Activated T-cell treated with anti-CD3 and anti-CD28 coated beads for 4 hours (primary cell): ENCODE data around the gene CREB3L1.
A peak's percentile ranks its signal among the peaks of the same experiment; 100 is the strongest.
"Not testable (repeated sequence)": the region's sequence is repeated elsewhere in the genome, so short reads cannot be mapped to it uniquely, and the experiment has no call there.

Source experiments
- DNase-seq: peaks from one replicate; pipeline ENCODE4 v3.0.0-alpha.2; 2020

CREB3L1 gene

DNA sequence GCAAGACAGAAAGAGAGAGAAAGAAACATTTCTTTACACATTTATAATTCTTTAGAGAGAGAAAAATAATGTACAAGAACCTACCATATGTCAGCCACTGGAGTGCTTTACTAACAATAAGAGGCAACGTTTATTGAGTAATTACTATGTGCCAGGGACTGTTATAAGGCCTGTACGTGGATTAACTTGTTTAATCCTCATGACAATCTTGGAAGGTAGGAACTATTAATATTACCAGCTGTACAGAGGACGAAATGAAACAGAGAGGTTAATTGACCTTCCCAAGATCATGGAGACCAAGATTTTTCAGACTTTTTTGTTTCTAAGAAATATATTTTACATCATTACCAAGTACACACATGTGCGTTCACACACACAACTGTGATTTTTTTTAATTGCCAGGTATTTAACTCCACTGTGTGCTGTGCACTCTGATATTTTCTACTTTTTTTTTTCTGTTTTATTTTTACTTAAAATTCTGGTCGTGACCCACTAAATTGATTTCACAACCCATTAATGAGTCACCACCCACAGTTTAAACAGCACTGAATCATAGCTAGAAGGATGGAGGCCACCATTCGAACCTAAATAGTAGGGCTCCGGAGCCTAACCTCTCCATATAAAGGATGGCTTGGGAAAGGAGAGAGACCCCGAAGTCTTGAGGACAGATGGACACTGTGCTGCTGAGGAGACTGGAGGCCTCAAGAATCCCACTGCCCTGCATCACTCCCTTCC, 21.4 kb downstream of the CREB3L1 start:
- no peak for DNase-seq

- DNase-seq: no peak
Observed at GRCh38 chr11:46299451-46299961, 22.0 kb downstream of the CREB3L1 start.

DNA sequence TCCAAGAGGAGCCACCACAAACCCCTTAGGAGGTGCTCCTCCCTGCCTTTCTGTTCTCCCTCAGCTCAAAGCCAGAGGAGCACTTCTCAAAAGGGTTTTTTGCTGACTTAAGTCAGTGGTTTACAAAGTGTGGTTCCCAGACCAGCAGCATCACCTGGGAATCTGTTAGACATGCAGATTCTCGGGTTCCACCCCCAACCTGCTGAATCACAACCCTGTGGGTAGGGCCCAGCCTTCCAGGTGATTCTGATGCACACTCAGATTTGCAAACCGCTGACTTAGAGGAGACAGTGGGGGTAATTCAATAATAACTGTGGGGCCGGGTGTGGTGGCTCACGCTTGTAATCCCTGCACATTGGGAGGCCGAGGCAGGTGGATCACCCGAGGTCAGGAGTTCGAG, 22.8 kb downstream of the CREB3L1 start:
- no peak for DNase-seq

GRCh38 chr11:46302866-46303265, 25.4 kb downstream of the CREB3L1 start:
- no peak for DNase-seq

GRCh38 chr11:46304036-46304435, 26.6 kb downstream of the CREB3L1 start:
- DNase-seq: not testable (repeated sequence)

GRCh38 chr11:46304605-46305179, 27.2 kb downstream of the CREB3L1 start:
- DNase-seq: no peak

- DNase-seq: no peak
Observed at GRCh38 chr11:46305295-46305694, 27.8 kb downstream of the CREB3L1 start.

DNA sequence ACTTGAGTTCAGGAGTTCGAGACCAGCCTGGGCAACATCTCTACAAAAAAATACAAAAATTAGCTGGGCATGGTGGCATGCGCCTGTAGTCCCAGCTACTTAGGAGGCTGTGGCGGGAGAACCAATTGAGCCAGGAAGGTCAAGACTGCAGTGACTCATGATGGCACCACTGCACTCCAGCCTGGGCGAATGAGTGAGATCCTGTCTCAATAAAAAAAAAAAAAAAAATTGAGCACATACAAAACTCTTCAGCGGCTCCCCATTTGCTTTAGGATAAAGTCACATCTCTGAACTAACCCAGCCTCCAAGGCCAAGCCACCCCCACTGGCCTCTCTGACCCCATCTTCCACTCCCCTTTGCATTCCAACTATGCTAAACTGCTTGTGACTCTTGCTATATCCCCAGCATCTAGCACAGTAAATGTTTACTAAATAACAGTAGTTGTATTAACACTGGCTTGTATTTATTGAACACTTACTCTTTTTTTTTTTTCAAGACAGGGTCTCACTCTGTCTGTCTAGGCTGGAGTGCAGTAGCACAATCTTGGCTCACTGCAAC, 28.9 kb downstream of the CREB3L1 start:
- no peak for DNase-seq

DNA sequence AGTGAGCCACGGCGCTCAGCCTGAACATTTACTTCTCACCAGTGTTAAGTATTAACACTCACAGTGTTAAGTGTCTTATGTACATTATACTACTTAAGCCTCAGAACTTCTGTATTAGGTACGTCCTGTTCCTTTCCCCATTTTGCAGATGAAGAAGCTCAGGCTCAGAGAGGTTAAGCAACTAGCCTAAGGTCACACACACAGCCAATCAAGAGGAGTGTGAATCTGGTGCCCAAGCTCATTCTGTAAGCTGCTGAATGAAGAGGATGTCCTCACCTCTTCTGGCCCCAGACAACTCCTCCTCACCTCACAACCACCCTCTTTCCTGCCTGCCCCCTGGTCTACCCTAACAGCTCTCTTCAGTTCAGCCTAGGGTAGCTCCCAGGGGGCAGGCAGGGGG, 29.9 kb downstream of the CREB3L1 start:
- no peak for DNase-seq

DNA sequence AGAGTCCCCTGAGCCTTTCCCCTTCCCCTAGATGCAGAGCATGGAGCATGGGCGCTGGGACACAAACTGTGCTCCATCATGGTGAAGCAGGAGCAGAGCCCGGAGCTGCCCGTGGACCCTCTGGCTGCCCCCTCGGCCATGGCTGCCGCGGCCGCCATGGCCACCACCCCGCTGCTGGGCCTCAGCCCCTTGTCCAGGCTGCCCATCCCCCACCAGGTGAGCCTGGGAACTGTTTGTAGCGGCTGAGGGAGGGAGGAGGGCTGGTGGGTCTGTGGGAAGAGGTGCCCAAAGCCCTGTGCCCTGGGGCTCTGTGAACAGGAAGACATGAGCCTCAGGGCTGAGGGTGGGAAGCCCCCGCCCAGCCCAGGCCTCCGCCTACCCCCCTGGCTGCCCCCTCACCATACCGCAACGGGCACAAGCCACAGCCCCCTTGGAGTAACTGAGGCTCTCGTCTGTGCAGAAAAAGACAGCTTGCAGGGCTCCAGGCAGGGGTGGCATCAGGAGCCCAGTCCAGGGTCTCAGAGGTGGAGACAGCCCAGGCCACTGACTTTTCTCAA, 30.4 kb downstream of the CREB3L1 start:
- no peak for DNase-seq

GRCh38 chr11:46308631-46309419, 31.4 kb downstream of the CREB3L1 start:
- peak; percentile 50 for DNase-seq

DNA sequence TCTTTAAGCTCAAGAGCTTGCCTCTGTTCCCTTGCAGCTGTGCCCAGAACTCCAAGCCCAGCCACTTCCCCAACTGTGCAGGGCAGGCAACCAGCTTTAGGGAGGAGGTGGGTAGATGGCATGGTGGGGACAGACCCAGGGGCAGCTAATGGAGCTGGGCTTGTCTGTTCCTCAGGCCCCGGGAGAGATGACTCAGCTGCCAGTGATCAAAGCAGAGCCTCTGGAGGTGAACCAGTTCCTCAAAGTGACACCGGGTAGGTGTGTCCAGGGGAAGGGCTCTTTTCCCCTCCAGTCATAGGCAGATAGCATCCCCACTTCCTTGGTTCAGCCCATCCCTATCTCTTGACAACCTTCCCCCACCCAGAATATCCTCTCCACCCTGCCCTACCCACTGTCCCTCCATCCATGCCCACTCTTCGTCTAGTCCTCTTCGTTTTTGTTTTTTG, 32.4 kb downstream of the CREB3L1 start:
- DNase-seq: no peak

DNA sequence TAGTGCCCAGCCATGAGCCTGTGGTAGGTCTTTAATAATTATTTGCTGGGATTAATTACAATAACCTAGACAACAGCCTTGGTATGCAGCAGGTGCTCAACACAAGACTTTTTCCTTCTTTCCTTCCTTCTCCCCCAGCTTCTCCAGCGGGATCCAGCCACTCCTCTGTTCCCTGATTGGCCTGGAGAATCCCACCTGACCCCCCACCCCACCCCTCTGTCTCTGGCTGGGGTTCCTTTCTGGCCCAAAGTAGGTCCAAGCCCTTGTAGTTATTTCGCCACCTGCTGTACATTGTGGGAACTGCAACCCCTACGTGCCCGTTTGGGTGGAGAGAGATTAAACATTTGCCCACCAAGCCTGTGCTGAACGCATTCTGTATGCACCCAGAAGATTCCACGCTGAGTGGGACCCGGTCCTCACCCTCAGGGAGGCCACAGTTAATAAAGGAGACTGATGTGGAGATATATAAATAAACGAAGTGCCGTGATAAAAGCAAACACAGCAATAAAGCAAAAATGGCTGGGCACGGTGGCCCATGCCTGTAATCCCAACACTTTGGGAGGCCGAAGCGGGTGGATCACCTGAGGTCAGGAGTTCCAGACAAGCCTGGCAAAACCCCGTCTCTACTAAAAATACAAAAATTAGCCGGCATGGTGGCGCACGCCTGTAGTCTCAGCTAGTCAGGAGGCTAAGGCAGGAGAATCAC, 37.7 kb downstream of the CREB3L1 start:
- peak; percentile 77 for DNase-seq

- no peak for DNase-seq
Observed at GRCh38 chr11:46315783-46316563, 38.5 kb downstream of the CREB3L1 start.

DNA sequence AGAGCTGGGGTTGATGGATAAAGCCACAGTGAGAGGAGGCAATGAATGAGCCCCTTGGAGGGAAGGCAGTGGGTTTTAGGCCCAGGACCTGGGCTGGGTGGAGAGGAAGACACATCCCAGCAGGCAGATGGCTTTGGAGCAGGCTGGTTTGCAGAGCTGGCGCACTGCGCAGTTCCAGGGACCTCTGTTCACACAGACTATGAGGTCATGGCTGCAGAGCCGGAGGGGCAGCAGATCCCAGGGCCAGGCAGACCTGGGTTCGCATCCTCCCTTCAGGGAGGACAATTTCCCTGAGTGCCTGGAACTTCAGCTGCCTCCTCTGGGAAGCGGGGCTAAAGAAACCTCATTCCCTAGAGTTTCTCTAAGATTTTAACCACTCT, 41.6 kb downstream of the CREB3L1 start:
- DNase-seq: no peak

DNA sequence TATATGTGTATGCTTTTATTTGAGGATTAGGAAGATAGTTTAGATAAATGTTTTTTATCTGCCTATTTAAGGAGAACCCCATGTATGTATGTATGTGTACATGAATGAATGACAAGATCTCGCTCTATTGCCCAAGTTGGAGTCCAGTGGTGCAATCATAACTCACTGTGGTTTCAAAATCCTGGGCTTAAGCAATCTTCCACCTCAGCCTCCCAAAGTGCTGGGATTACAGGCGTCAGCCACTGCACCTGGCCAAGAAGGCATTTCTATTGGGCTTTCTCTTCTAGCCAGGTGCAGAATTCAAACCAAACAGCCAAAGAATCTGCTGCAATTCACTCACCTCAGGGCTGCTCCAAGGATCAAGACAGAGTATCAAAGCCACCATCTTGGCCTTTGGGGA, 44.3 kb downstream of the CREB3L1 start:
- no peak for DNase-seq

DNA sequence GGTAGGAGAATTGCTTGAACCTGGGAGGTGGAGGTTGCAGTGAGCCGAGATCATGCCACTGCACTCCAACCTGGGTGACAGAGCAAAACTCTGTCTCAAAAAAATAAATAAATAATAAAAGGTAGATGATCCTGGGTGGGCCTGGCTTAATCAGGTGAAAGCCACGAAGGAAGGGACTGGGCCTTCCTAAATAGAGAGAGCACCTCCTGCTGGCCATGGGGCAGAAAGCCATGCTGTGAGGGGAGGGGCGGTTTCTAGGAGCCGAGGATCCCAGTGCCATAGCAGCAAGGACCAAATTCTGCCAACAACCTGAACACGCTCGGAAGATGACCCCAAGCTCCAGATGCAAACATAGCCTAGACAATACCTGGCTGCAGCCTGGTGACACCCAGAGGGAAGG, 45.3 kb downstream of the CREB3L1 start:
- DNase-seq: no peak

- DNase-seq: no peak
Observed at GRCh38 chr11:46326813-46327416, 49.5 kb downstream of the CREB3L1 start.

GRCh38 chr11:46327829-46328228, 50.4 kb downstream of the CREB3L1 start:
- DNase-seq: no peak

- no peak for DNase-seq
Observed at GRCh38 chr11:46330154-46330553, 52.7 kb downstream of the CREB3L1 start.
